GM12872 (cell line): ENCODE measurements around the gene MSANTD3.

Experiments
- TF ChIP-seq, protein P1 (sequence below): IDR thresholded peaks from 3 replicates; pipeline ENCODE4 v1.5.1; 2011; ENCODE audit warnings: low read depth, mild to moderate bottlenecking, low read length, moderate library complexity; ENCODE audit not compliant: insufficient read depth

Gene MSANTD3

DNA sequence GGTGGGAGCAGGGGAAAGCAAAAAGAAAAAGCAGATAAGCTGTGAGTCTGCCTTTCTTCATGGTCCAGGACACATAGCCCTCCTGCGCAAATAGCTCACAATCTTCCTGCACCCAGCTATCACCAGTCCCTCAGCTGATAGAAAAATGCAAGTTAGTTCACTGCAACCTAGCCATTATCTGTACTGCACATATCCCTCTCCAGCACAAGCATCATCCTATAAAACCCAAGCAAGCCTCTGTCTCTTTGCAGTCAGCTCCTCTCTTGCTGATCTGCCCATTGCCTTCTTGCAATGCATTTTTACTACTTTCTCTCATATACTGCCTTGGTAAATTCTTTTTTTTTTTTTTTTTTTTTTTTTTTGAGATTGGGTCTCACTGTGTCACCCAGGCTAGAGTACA is 20.0 kb upstream of the MSANTD3 start:
- TF ChIP-seq, protein P1, sequence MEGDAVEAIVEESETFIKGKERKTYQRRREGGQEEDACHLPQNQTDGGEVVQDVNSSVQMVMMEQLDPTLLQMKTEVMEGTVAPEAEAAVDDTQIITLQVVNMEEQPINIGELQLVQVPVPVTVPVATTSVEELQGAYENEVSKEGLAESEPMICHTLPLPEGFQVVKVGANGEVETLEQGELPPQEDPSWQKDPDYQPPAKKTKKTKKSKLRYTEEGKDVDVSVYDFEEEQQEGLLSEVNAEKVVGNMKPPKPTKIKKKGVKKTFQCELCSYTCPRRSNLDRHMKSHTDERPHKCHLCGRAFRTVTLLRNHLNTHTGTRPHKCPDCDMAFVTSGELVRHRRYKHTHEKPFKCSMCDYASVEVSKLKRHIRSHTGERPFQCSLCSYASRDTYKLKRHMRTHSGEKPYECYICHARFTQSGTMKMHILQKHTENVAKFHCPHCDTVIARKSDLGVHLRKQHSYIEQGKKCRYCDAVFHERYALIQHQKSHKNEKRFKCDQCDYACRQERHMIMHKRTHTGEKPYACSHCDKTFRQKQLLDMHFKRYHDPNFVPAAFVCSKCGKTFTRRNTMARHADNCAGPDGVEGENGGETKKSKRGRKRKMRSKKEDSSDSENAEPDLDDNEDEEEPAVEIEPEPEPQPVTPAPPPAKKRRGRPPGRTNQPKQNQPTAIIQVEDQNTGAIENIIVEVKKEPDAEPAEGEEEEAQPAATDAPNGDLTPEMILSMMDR = no peak

DNA sequence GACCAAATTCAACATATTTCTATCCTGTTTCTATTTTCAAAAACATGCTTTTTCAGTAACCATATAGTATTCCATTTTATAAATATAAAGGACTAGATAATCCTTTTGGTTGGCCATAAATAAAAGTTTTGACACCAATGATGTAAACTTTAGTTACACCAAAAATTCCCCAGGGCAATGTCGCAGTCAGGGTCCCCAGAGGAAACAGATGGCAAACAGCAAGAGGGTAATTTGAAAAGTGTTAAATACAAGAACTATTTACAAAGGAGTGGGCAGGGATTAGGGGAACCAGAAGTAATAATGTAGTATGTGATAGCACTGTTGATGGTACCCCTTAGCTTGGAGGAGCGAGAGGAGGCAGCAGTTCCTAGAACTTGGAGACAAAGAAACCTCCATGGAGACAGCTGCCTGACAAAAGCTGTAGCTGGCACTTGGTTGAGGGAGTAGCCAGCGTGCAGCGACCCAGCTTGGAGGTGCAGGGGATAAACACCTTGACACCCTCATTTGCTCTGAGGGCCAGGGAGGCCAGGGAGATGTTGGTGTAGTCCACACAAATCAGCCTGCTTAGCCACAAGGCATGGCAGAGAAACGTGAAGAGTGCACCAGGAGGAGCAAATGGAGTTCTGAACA is 18.3 kb upstream of the MSANTD3 start:
- TF ChIP-seq, protein P1 = no peak

DNA sequence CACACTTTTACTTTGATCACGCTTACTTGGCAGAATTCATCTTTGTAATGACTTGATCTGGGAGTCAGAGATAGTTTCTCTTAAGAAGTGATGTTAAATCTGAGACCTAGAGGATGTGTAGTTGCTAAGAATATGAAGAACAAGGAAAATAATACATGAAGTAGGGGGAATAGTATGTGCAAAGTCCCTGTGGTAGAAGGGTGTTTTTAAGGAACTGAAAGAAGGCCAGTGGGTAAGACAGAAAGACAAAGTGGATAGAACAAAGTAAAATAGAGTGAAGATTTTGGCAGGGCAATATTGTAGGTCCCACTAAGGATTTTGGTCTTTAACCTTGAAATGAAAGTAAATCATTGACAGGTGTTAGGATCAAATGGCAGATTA is 17.8 kb upstream of the MSANTD3 start:
- TF ChIP-seq, protein P1 = no peak

DNA sequence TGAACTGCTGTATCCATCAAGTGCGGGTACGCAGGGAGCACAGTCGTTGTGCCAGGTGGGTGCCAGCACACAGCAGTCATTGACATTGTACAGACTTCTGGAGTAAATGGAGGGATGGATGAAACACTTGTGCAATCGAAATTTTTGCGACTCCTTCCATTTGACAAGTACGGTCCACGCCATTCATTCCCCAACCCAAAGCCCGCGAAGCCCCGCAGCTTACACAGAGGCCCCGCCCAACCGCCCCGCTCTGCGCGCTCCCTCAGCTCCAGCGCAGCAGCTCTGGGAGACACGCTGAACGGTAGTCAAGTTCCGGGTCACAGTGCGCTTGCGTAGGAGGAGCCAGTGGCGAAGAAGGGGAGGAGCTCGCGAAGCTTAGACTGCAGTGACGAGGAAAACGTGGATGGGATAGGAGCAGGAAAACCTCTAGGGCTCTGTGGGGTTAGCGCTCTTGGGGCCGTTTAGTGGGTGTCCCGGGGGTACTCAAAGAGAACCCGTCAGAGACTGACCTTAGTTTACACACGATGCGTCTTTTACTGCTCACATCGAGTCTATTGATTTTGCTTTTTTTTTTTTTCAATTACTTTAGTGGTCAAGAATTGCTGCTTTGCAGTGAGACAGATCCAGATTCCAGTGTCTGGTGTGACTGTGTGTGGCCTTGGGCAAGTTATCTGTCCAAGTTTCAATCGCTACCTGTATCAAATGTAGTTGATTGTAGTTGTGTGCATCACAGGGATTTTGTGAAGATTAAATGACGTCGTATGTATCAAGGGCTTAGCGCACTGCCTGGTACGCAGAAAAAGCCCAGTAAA is 15.3 kb upstream of the MSANTD3 start:
- TF ChIP-seq, protein P1 = no peak

DNA sequence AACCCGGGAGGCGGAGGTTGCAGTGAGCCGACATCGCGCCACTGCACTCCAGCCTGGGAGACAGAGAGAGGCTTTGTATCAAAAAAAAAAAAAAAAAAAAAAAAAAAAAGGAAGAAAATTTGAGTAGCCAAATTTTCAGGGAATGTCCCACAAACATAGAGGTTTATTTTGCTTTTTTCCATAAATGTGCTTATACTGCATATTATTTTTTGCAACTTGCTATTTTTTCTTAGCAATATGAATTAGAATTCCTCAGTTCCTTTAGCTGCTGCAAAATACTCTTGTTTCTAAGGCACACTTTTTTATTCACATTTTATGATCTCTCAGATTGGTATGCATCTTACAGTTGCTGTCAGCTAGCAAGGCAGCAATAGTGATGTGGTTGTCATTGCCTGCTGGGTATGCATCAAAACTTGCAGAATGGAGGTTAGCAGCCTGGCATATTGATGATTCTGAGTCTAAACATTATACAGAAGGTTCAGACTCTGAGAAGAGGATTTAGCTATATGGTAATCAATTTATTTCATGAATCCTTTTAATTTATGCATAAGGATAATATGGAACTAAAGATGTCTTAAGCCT is 13.0 kb upstream of the MSANTD3 start:
- TF ChIP-seq, protein P1 = no peak

DNA sequence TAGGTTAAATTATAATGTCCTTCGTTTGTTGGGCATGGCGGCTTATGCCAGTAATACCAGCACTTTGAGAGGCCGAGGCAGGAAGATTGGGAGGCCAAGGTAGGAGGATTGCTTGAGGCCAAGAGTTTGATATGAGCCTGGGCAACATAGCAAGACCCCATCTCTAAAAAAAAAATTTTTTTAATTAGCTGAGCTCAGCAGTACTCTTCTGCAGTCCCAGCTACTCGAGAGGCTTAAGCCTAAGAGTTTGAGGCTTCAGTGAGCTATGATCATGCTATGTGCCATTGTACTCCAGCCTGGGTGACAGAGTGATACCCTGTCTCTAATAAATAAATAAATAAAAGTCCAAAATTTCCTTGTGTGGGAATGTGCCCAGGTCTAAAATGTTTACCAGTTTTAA is 9.1 kb upstream of the MSANTD3 start:
- TF ChIP-seq, protein P1 = no peak

DNA sequence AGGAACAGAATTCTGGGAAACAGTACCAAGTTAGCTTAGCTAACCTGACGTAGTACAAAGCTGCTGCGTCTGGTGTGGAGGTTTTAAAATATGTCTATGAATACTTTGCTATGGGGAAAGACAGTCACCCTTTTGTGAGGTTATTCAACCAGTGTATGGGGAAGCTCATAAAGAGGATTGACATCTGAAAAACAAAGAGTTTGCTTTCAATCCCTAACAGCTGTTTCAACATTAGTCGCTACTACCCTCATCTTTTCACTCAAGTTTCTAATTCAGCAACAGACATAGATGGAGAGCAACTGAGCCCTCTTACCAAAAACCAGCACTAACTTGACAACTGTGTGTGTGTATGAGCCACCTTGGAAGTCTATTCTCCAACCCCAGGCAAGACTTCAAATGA is 7.8 kb upstream of the MSANTD3 start:
- TF ChIP-seq, protein P1 = no peak
